ENCODE results near the gene FRY. TPM values are rescaled to one million over a fixed set of nuclear protein-coding genes. Genes with fewer than 3 reads are reported as not detected.

The FRY gene
- total RNA-seq, 1 donor from 2014 or later, result 38.8 TPM

- peaks cover 3% of the 10 kb centered on the region for H3K36me3 Mint-ChIP-seq (ENCODE audit: low read depth)
- H3K4me3 Mint-ChIP-seq (ENCODE audit: unreplicated experiment), result no peak overlapping the region
- no peak for TF ChIP-seq CTCF (IDR thresholded peaks at IDR 0.05)
- peaks cover 68% of the 10 kb centered on the region for H3K4me1 Mint-ChIP-seq (ENCODE audit: low read depth)
- no peaks in the 10 kb centered on the region for H3K9me3 Mint-ChIP-seq (ENCODE audit: low read depth)
- no peaks in the 10 kb centered on the region for H3K27me3 Mint-ChIP-seq (ENCODE audit: low read depth)
- H3K27ac Mint-ChIP-seq (ENCODE audit: unreplicated experiment), result peak overlapping the region; percentile 52
- DNase-seq (ENCODE audit: low spot score), result no peak
Measured at GRCh38 chr13:32039056-32039455, 7.5 kb downstream of the FRY start.

GRCh38 chr13:32039528-32039927 lies 8.0 kb downstream of the FRY start:
- Mint-ChIP-seq H3K27me3 (ENCODE audit: low read depth) (no peaks in the 10 kb centered on the region), H3K27ac (ENCODE audit: unreplicated experiment) (peak overlapping the region; percentile 52), H3K36me3 (ENCODE audit: low read depth) (peaks cover 4% of the 10 kb centered on the region), H3K4me3 (ENCODE audit: unreplicated experiment) (no peak overlapping the region), H3K4me1 (ENCODE audit: low read depth) (peaks cover 65% of the 10 kb centered on the region), H3K9me3 (ENCODE audit: low read depth) (no peaks in the 10 kb centered on the region)
- no peak for TF ChIP-seq CTCF (IDR thresholded peaks at IDR 0.05)
- no peak for DNase-seq (ENCODE audit: low spot score)

- Mint-ChIP-seq H3K36me3 (ENCODE audit: low read depth) (peaks cover 7% of the 10 kb centered on the region), H3K4me3 (ENCODE audit: unreplicated experiment) (no peak overlapping the region), H3K27me3 (ENCODE audit: low read depth) (no peaks in the 10 kb centered on the region), H3K9me3 (ENCODE audit: low read depth) (no peaks in the 10 kb centered on the region), H3K27ac (ENCODE audit: unreplicated experiment) (peak overlapping the region; percentile 4), H3K4me1 (ENCODE audit: low read depth) (peaks cover 63% of the 10 kb centered on the region)
- no peak for DNase-seq (ENCODE audit: low spot score)
- TF ChIP-seq CTCF (IDR thresholded peaks at IDR 0.05), result no peak
Measured at GRCh38 chr13:32040052-32040642, 8.6 kb downstream of the FRY start.

- no peak for DNase-seq (ENCODE audit: low spot score)
- no peaks in the 10 kb centered on the region for H3K9me3 Mint-ChIP-seq (ENCODE audit: low read depth)
- TF ChIP-seq CTCF (IDR thresholded peaks at IDR 0.05), result no peak
- peaks cover 11% of the 10 kb centered on the region for H3K36me3 Mint-ChIP-seq (ENCODE audit: low read depth)
- peaks cover 58% of the 10 kb centered on the region for H3K4me1 Mint-ChIP-seq (ENCODE audit: low read depth)
- H3K4me3 Mint-ChIP-seq (ENCODE audit: unreplicated experiment), result no peak overlapping the region
- no peaks in the 10 kb centered on the region for H3K27me3 Mint-ChIP-seq (ENCODE audit: low read depth)
- H3K27ac Mint-ChIP-seq (ENCODE audit: unreplicated experiment), result peak overlapping the region; percentile 63
Measured at GRCh38 chr13:32040689-32041088, 9.1 kb downstream of the FRY start.

GRCh38 chr13:32041429-32041828 lies 9.9 kb downstream of the FRY start:
- no peak for DNase-seq (ENCODE audit: low spot score)
- TF ChIP-seq CTCF (IDR thresholded peaks at IDR 0.05), result no peak
- H3K27me3 Mint-ChIP-seq (ENCODE audit: low read depth), result no peaks in the 10 kb centered on the region
- no peak overlapping the region for H3K27ac Mint-ChIP-seq (ENCODE audit: unreplicated experiment)
- peaks cover 55% of the 10 kb centered on the region for H3K4me1 Mint-ChIP-seq (ENCODE audit: low read depth)
- peaks cover 11% of the 10 kb centered on the region for H3K36me3 Mint-ChIP-seq (ENCODE audit: low read depth)
- no peaks in the 10 kb centered on the region for H3K9me3 Mint-ChIP-seq (ENCODE audit: low read depth)
- H3K4me3 Mint-ChIP-seq (ENCODE audit: unreplicated experiment), result no peak overlapping the region

Data from chondrocyte (in vitro differentiated cells).